Naive thymus-derived CD8-positive, alpha-beta T cell (primary cell): ENCODE results near the gene MYL9. TPM values are rescaled to one million over a fixed set of nuclear protein-coding genes. Genes with fewer than 3 reads are reported as not detected.
A peak's percentile ranks its signal among the peaks of the same experiment; 100 is the strongest.

Experiments
- ATAC-seq, 2 donors: fragments of 150-1000 bp; cut with Tn5 transposase in 1 of 2; sonication (Bioruptor Pico), chemical (Tn5 transposase) in 1 of 2; 1 replicate in 1 of 2; 2 replicates in 1 of 2; pipeline ENCODE4 v1.10.0; 2021; ENCODE audit warnings: mild to moderate bottlenecking in 2 of 2, moderate library complexity in 2 of 2
- POLR2A ChIA-PET: fragments of 350-600 bp; sonication (Branson Sonifier 250); formaldehyde crosslinking; loops from one replicate; lab custom pipeline; 2021; ENCODE audit warnings: antibody characterized with exemption; lab: Charles Lee
- DNase-seq, 10 donors: peaks; one replicate each; pipeline versions ENCODE4 v3.0.0 to v3.0.0-alpha.2; 2020 to 2022
- H3K27ac Mint-ChIP-seq, 10 donors: one replicate each; pipeline ENCODE4 v1.8.0; 2020 to 2022; ENCODE audit warnings: mild to moderate bottlenecking in 10 of 10, mixed read lengths in 10 of 10, moderate library complexity in 4 of 10, inconsistent platforms in 1 of 10
- H3K27me3 Mint-ChIP-seq, 5 donors: one replicate each; pipeline ENCODE4 v1.8.0; 2021 to 2022; ENCODE audit warnings: mixed read lengths in 5 of 5
- H3K36me3 Mint-ChIP-seq, 3 donors: one replicate each; pipeline ENCODE4 v1.8.0; 2020 to 2022; ENCODE audit warnings: mixed read lengths in 3 of 3, mild to moderate bottlenecking in 2 of 3, inconsistent platforms in 1 of 3
- H3K4me1 Mint-ChIP-seq, 4 donors: one replicate each; pipeline ENCODE4 v1.8.0; 2021 to 2022; ENCODE audit warnings: mixed read lengths in 4 of 4
- H3K4me3 Mint-ChIP-seq, 10 donors: one replicate each; pipeline ENCODE4 v1.8.0; 2020 to 2022; ENCODE audit warnings: mild to moderate bottlenecking in 10 of 10, mixed read lengths in 10 of 10, moderate library complexity in 6 of 10, inconsistent platforms in 1 of 10
- H3K9me3 Mint-ChIP-seq, 9 donors: one replicate each; pipeline ENCODE4 v1.8.0; 2020 to 2022; ENCODE audit warnings: mixed read lengths in 9 of 9, mild to moderate bottlenecking in 3 of 9, inconsistent platforms in 1 of 9, moderate library complexity in 1 of 9
- polyA plus RNA-seq, 3 donors: library from polyadenylated mRNA; unstranded; fragments of 300-500 nt; fragmentation: Illumina TruSeq; gene quantifications; one replicate each; pipeline ENCODE4 v1.2.3, GENCODE V29; 2021
- total RNA-seq, 8 experiments: library from RNA in 2 of 8; stranded (reverse) in 2 of 8; gene quantifications; one replicate each; pipeline ENCODE4 v1.2.3 and lab custom pipeline; 2021 to 2026

The MYL9 gene
- total and polyA plus RNA-seq, 5 experiments from 2014 or later = 0.05 TPM; not detected in 4

GRCh38 chr20:36528176-36528874, 13.0 kb upstream of the MYL9 start:
- DNase-seq = no peak
- POLR2A ChIA-PET = no interaction called here
- Mint-ChIP-seq H3K4me3 (no peak overlapping the region), H3K9me3 (no peaks in the 10 kb centered on the region), H3K36me3 (peaks cover 0 to 39% (median 10%) of the 10 kb centered on the region in 3 donors), H3K27ac (peak overlapping the region in 2 of 10 donors; percentile 62 to 71), H3K27me3 (no peaks in the 10 kb centered on the region), H3K4me1 (peaks cover 0 to 8% (median under 1%) of the 10 kb centered on the region in 4 donors)
- no peak for ATAC-seq

DNA sequence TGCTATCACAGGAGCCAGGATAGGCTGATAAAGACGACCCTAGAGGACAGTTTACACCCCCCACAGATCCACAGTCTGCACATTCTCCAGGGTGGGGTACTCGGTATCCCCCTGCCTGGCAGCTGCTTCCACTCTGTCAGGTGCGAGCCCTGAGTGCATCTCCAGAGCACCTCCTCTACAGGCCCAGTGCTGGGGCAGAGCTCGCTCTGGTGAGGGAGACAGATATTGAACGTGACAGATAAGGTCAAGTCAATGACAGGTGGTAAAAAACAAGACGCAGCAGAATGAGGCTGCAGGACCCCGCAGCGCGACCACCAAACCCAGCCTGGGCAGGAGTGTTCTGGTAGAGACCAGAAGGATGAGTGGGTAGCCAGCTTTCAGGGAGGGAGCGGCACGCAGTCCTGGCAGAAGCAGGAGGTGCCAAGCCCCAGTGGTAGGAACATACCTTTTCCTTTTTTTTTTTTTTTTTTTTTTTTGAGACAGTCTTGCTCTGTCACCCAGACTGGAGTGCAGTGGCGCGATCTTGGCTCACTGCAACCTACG, 12.4 kb upstream of the MYL9 start:
- H3K4me3 Mint-ChIP-seq = no peak overlapping the region
- POLR2A ChIA-PET = no interaction called here
- no peak overlapping the region for H3K27ac Mint-ChIP-seq
- ATAC-seq = no peak
- peaks cover 0 to 3% (median under 1%) of the 10 kb centered on the region in 4 donors for H3K4me1 Mint-ChIP-seq
- H3K27me3 Mint-ChIP-seq = no peaks in the 10 kb centered on the region
- peaks cover 0 to 36% (median 10%) of the 10 kb centered on the region in 3 donors for H3K36me3 Mint-ChIP-seq
- DNase-seq = no peak
- no peaks in the 10 kb centered on the region for H3K9me3 Mint-ChIP-seq

- H3K4me1 Mint-ChIP-seq = peaks cover 0 to 2% (median 0%) of the 10 kb centered on the region in 4 donors
- POLR2A ChIA-PET = no interaction called here
- no peak overlapping the region for H3K27ac Mint-ChIP-seq
- ATAC-seq (no peak), DNase-seq (no peak)
- no peaks in the 10 kb centered on the region for H3K27me3 Mint-ChIP-seq
- H3K36me3 Mint-ChIP-seq = peaks cover 0 to 11% (median 2%) of the 10 kb centered on the region in 3 donors
- H3K4me3 Mint-ChIP-seq = no peak overlapping the region
- no peaks in the 10 kb centered on the region for H3K9me3 Mint-ChIP-seq
Measured at GRCh38 chr20:36532388-36532787, 8.9 kb upstream of the MYL9 start.

GRCh38 chr20:36532822-36533221, 8.5 kb upstream of the MYL9 start:
- Mint-ChIP-seq H3K36me3 (peaks cover 0 to 6% (median 0%) of the 10 kb centered on the region in 3 donors), H3K27me3 (no peaks in the 10 kb centered on the region), H3K27ac (no peak overlapping the region), H3K4me1 (peaks cover 0 to 2% (median 0%) of the 10 kb centered on the region in 4 donors), H3K4me3 (no peak overlapping the region), H3K9me3 (no peaks in the 10 kb centered on the region)
- POLR2A ChIA-PET = no interaction called here
- no peak for DNase-seq
- ATAC-seq = no peak

DNA sequence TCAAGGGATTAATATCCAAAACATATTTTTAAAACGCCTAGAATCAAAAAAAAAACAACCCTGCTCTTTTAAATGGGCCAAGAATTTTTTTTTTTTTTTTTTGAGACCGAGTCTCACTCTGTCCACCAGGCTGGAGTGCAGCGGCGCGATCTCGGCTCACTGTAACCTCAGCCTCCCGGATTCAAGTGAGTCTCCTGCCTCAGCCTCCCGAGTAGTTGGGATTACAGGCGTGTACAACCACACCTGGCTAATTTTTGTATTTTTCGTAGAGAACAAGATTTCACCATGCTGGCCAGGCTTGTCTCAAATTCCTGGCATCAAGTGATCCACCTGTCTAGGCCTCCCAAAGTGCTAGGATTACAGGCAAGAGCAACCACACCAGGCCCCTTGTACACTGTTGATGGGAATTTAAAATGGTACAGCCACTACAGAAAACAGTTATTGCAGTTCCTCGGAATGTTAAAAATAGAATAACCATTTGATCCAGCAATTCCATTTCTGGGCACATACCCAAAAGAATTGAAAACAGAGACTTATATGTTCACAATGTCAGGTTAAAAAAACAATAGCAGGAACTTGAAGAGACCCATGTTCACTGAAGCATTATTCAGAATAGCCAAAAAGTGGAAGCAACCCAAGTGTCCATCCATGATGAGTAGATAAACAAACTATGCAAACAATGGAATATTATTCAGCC, 3.1 kb upstream of the MYL9 start:
- peaks cover 0 to 1% (median 0%) of the 10 kb centered on the region in 5 donors for H3K27me3 Mint-ChIP-seq
- no peak for DNase-seq
- H3K27ac Mint-ChIP-seq = peak overlapping the region in 1 of 10 donors; percentile 38
- H3K36me3 Mint-ChIP-seq = no peaks in the 10 kb centered on the region
- peaks cover 1 to 5% (median 2%) of the 10 kb centered on the region in 4 donors for H3K4me1 Mint-ChIP-seq
- no peak for ATAC-seq
- no peak overlapping the region for H3K4me3 Mint-ChIP-seq
- POLR2A ChIA-PET = interaction anchor here (0.7 kb wide), 1 partner anchor 18 kb away, joined by 5 read pairs; no protein-coding TSS in a partner anchor
- H3K9me3 Mint-ChIP-seq = no peaks in the 10 kb centered on the region

- Mint-ChIP-seq H3K4me3 (peak overlapping the region in 4 of 10 donors; percentile 23 to 43 (median 34)), H3K4me1 (peaks cover 1 to 6% (median 3%) of the 10 kb centered on the region in 4 donors), H3K9me3 (no peaks in the 10 kb centered on the region)
Measured at GRCh38 chr20:36540551-36541211, 638 bp upstream of the MYL9 start.

DNA sequence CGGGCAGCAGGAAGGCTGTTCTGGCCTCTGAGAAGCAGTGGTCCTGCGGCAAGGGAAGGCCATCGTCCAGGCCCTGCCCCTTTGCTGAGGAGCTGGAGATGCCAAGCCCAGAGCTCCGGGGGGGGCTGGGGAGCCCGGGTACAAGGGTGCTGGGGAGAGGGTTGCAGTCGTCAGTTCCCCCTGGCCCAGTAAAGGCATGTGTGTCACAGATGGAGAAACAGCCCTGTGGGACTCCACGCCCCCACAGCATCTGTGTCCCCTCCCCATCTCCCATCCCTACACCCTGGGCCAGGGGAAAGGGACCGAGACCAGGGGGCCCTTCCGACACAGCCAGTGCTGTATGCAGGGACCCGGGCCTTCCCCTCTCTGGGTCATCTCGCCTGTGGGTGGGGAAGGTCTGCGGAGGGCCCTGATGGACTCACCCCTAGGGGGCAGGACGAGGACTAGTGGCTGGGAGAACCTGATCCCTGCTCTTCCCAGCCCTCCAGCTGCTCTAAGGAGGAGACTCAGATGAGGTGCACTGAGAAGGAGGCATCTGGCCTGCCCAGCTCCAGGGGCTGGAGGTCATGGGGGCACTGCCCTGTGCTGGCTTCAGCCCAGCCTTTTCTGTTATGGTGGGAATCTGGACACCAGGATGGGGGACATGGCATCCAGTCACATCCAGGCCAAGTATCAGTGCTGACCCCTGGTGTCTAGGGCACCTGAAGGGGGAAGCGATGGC, 609 bp downstream of the MYL9 start:
- Mint-ChIP-seq H3K9me3 (no peaks in the 10 kb centered on the region), H3K27ac (peak overlapping the region in 1 of 10 donors; percentile 9), H3K27me3 (peaks cover 0 to 1% (median 0%) of the 10 kb centered on the region in 5 donors), H3K4me1 (peaks cover 2 to 8% (median 4%) of the 10 kb centered on the region in 4 donors), H3K36me3 (no peaks in the 10 kb centered on the region), H3K4me3 (peak overlapping the region in 6 of 10 donors; percentile 14 to 51 (median 29))
- POLR2A ChIA-PET = no interaction called here
- no peak for DNase-seq
- no peak for ATAC-seq

More at GRCh38 chr20:36540551-36541211, 638 bp upstream of the MYL9 start:
- H3K36me3 Mint-ChIP-seq = no peaks in the 10 kb centered on the region
- peaks cover 0 to 1% (median 0%) of the 10 kb centered on the region in 5 donors for H3K27me3 Mint-ChIP-seq
- POLR2A ChIA-PET = interaction anchor here (0.6 kb wide), 3 partner anchors 268 to 1323 kb away, joined by 3 read pairs; no protein-coding TSS in a partner anchor
- ATAC-seq (no peak), DNase-seq (no peak)
- peak overlapping the region in 1 of 10 donors; percentile 22 for H3K27ac Mint-ChIP-seq

DNA sequence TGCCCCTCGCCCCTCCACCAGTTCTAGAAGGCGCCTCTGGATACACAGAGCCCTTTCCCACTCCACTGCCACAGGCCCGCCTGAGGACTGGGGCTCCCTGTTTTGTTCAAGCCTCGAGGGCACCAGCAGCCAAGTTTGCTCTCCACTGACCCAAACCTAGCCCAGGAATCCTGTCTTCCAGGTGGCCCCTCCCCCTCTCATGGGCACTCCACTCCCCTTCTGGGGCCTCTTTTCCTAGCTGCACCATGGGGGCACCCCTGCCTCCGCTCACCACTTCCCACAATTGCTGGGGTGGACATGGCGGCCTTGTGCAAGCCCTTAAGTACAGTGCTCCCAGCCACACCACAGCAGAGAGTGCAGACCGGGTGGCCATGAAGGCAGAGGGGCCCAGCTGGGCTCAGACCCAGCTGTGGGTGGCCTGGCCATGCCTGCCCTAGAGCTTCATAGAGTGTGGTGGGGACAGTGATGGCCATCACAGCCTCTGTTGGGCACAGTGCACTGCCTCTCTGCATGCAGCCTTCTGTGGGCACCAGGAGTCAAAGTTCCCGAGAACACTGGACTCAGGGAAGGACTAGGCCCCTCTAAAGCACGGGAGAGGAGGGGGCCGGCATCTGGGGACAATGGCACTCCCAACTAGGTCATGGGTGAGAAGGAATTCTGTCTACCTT, 1.3 kb downstream of the MYL9 start:
- Mint-ChIP-seq H3K36me3 (no peaks in the 10 kb centered on the region), H3K4me1 (peaks cover 2 to 8% (median 4%) of the 10 kb centered on the region in 4 donors), H3K27ac (peak overlapping the region in 2 of 10 donors; percentile 54 to 72), H3K9me3 (no peaks in the 10 kb centered on the region), H3K27me3 (peaks cover 0 to 1% (median 0%) of the 10 kb centered on the region in 5 donors), H3K4me3 (peak overlapping the region in 1 of 10 donors; percentile 26)
- DNase-seq (no peak), ATAC-seq (no peak)
- POLR2A ChIA-PET = no interaction called here

- no peak overlapping the region for H3K4me3 Mint-ChIP-seq
- peak overlapping the region in 3 of 10 donors; percentile 40 to 54 (median 41) for H3K27ac Mint-ChIP-seq
- peaks cover 2 to 10% (median 4%) of the 10 kb centered on the region in 4 donors for H3K4me1 Mint-ChIP-seq
- no peak for DNase-seq
- no peaks in the 10 kb centered on the region for H3K9me3 Mint-ChIP-seq
- no peaks in the 10 kb centered on the region for H3K36me3 Mint-ChIP-seq
- POLR2A ChIA-PET = no interaction called here
- H3K27me3 Mint-ChIP-seq = peaks cover 0 to 1% (median 0%) of the 10 kb centered on the region in 5 donors
- ATAC-seq = no peak
Measured at GRCh38 chr20:36543184-36544133, 2.1 kb downstream of the MYL9 start.

- Mint-ChIP-seq H3K9me3 (no peaks in the 10 kb centered on the region), H3K4me3 (no peak overlapping the region), H3K27me3 (peaks cover 0 to 1% (median 0%) of the 10 kb centered on the region in 5 donors), H3K27ac (peak overlapping the region in 1 of 10 donors; percentile 51), H3K4me1 (peaks cover 2 to 10% (median 4%) of the 10 kb centered on the region in 4 donors), H3K36me3 (no peaks in the 10 kb centered on the region)
- POLR2A ChIA-PET = no interaction called here
- ATAC-seq (no peak), DNase-seq (no peak)
Measured at GRCh38 chr20:36544134-36545018, 3.1 kb downstream of the MYL9 start.
